SK-N-SH (cell line): ENCODE measurements around the gene THADA. TPM values are rescaled to one million over a fixed set of nuclear protein-coding genes. Genes with fewer than 3 reads are reported as not detected.

Experiments
- CTCF ChIA-PET: fragments of 300-600, 350-600 bp; formaldehyde crosslinking; extraction: SDS; loops from one replicate; lab custom pipeline; 2021; lab: Yijun Ruan, JAX
- POLR2A ChIA-PET: fragments of 350-600 bp; sonication (Branson Sonifier 250); formaldehyde crosslinking; extraction: SDS; loops from one replicate; lab custom pipeline; 2020; ENCODE audit warnings: antibody characterized with exemption, inconsistent platforms; lab: Yijun Ruan, JAX
- DNase-seq: peaks from one replicate; pipeline ENCODE4 v3.0.0; 2012
- H2AFZ ChIP-seq: fragments of 200-600 bp; sonication (generic); 2 replicates; pipeline ENCODE4 v1.8.1; 2016; ENCODE audit warnings: antibody characterized with exemption, mild to moderate bottlenecking, low read depth
- H3F3A ChIP-seq: fragments of 200-600 bp; sonication (generic); replicated peaks from 2 replicates; pipeline ENCODE3; 2016; ENCODE audit warnings: antibody characterized with exemption, mild to moderate bottlenecking; ENCODE audit not compliant: insufficient read depth
- H3K27ac ChIP-seq, 2 experiments: fragments of 200-500 bp in 1 of 2; fragments of 200-600 bp in 1 of 2; sonication (Bioruptor generic) in 1 of 2; sonication (generic), shearing (Covaris generic) in 1 of 2; 2 replicates each; pipeline versions ENCODE4 v1.5.1 to v1.6.1; 2014 to 2016; ENCODE audit warnings: low read depth in 2 of 2, inconsistent platforms in 1 of 2, low read length in 1 of 2, mild to moderate bottlenecking in 1 of 2, mixed read lengths in 1 of 2
- H3K27me3 ChIP-seq: fragments of 200-600 bp; sonication (generic), shearing (Covaris generic); 2 replicates; pipeline ENCODE4 v1.6.1; 2016; ENCODE audit warnings: mixed run types; ENCODE audit not compliant: insufficient read depth
- H3K36me3 ChIP-seq, 2 experiments: fragments of 200-500 bp in 1 of 2; fragments of 200-600 bp in 1 of 2; sonication (Bioruptor generic) in 1 of 2; sonication (generic) in 1 of 2; replicated peaks in 1 of 2; 2 replicates each; pipeline versions ENCODE3 to v1.5.1; 2014 to 2016; ENCODE audit warnings: low read length in 1 of 2, mild to moderate bottlenecking in 1 of 2; ENCODE audit not compliant: insufficient read depth in 2 of 2, control insufficient read depth in 1 of 2
- H3K4me1 ChIP-seq, 2 experiments: fragments of 200-500 bp in 1 of 2; fragments of 200-600 bp in 1 of 2; sonication (Bioruptor generic) in 1 of 2; sonication (generic), shearing (Covaris generic) in 1 of 2; 2 replicates each; pipeline versions ENCODE4 v1.5.1 to v1.6.1; 2014 to 2016; ENCODE audit warnings: low read depth in 1 of 2, low read length in 1 of 2, mixed run types in 1 of 2; ENCODE audit not compliant: insufficient read depth in 2 of 2, control insufficient read depth in 1 of 2
- H3K4me2 ChIP-seq: fragments of 200-600 bp; sonication (generic), shearing (Covaris generic); 2 replicates; pipeline ENCODE4 v1.6.1; 2017; ENCODE audit warnings: mixed run types
- H3K4me3 ChIP-seq, 2 experiments: fragments of 200-500 bp in 1 of 2; fragments of 200-600 bp in 1 of 2; sonication (Bioruptor generic) in 1 of 2; sonication (generic), shearing (Covaris generic) in 1 of 2; 2 replicates each; pipeline versions ENCODE4 v1.5.1 to v1.8.1; 2014 to 2016; ENCODE audit warnings: low read depth in 2 of 2, inconsistent platforms in 1 of 2, low read length in 1 of 2, mild to moderate bottlenecking in 1 of 2, mixed read lengths in 1 of 2, moderate library complexity in 1 of 2
- H3K79me2 ChIP-seq: fragments of 200-600 bp; sonication (generic); 2 replicates; pipeline ENCODE4 v1.8.1; 2017; ENCODE audit warnings: mild to moderate bottlenecking; ENCODE audit not compliant: insufficient read depth
- H3K9ac ChIP-seq: fragments of 200-600 bp; sonication (generic); 2 replicates; pipeline ENCODE4 v1.6.1; 2017; ENCODE audit warnings: mixed run types
- H3K9me2 ChIP-seq: fragments of 200-600 bp; sonication (generic); 2 replicates; pipeline ENCODE4 v1.6.1; 2017; ENCODE audit warnings: mixed run types
- H3K9me3 ChIP-seq: fragments of 200-600 bp; sonication (generic); 2 replicates; pipeline ENCODE4 v1.6.1; 2017; ENCODE audit warnings: mixed run types, mild to moderate bottlenecking, moderate library complexity
- H4K20me1 ChIP-seq: fragments of 200-600 bp; sonication (generic); 2 replicates; pipeline ENCODE4 v1.6.1; 2017; ENCODE audit warnings: mild to moderate bottlenecking, mixed run types; ENCODE audit not compliant: insufficient read depth
- CTCF ChIP-seq: fragments of 200-600 bp; sonication (generic); IDR thresholded peaks from 2 replicates; pipeline ENCODE4 v1.6.1; 2017; ENCODE audit warnings: antibody characterized with exemption, mild to moderate bottlenecking, moderate library complexity
- EZH2phosphoT487 ChIP-seq: fragments of 200-600 bp; sonication (generic); IDR thresholded peaks from 2 replicates; pipeline ENCODE4 v1.6.1; 2017; ENCODE audit warnings: low read depth, mixed run types, mild to moderate bottlenecking, antibody characterized with exemption, moderate library complexity, borderline replicate concordance
- FOSL2 ChIP-seq: IDR thresholded peaks from 2 replicates; pipeline ENCODE4 v1.4.0; 2012; ENCODE audit warnings: low read depth, mild to moderate bottlenecking, moderate library complexity, borderline replicate concordance
- FOXM1 ChIP-seq: IDR thresholded peaks from 2 replicates; pipeline ENCODE4 v1.4.0; 2012; ENCODE audit warnings: low read depth, mild to moderate bottlenecking
- GATA2 ChIP-seq: sonication (generic); formaldehyde crosslinking; IDR thresholded peaks from 2 replicates; pipeline ENCODE4 v1.5.0; 2020; ENCODE audit warnings: mild to moderate bottlenecking, missing genetic modification reagents
- JUND ChIP-seq: IDR thresholded peaks from 2 replicates; pipeline ENCODE4 v1.4.0; 2012
- REST ChIP-seq: IDR thresholded peaks from 2 replicates; pipeline ENCODE4 v1.6.1; 2012; ENCODE audit warnings: mild to moderate bottlenecking, low read depth, low read length, moderate library complexity
- SIN3A ChIP-seq: IDR thresholded peaks from 2 replicates; pipeline ENCODE4 v1.6.1; 2012; ENCODE audit warnings: low read depth, mild to moderate bottlenecking, low read length, moderate library complexity, borderline replicate concordance
- SMC3 ChIP-seq: IDR thresholded peaks from 2 replicates; pipeline ENCODE4 v1.6.1; 2012; ENCODE audit warnings: low read depth, low read length, improper control_type of control experiment
- TCF12 ChIP-seq: IDR thresholded peaks from 2 replicates; pipeline ENCODE4 v1.4.0; 2012
- USF1 ChIP-seq: IDR thresholded peaks from 2 replicates; pipeline ENCODE4 v1.4.0; 2012; ENCODE audit warnings: low read depth, borderline replicate concordance
- USF2 ChIP-seq: fragments of 150-350 bp; IDR thresholded peaks from 2 replicates; pipeline ENCODE4 v1.6.1; 2017; ENCODE audit warnings: antibody characterized with exemption, low read length, low read depth, borderline replicate concordance
- YY1 ChIP-seq: IDR thresholded peaks from 2 replicates; pipeline ENCODE4 v1.4.0; 2012; ENCODE audit warnings: low read depth, mild to moderate bottlenecking
- ZBTB33 ChIP-seq: IDR thresholded peaks from 2 replicates; pipeline ENCODE4 v1.4.0; 2012; ENCODE audit warnings: low read depth, borderline replicate concordance
- WGBS: methylation state at CpG from one replicate; pipeline ENCODE4 v1.1.6; 2017; ENCODE audit warnings: low lambda C conversion rate; 5-methylcytosine and 5-hydroxymethylcytosine counted together
- polyA plus RNA-seq, 3 experiments: library from polyadenylated mRNA; depleted of rRNA; stranded (reverse); fragments of >200 nt; gene quantifications; 2 replicates each; pipeline ENCODE4 v1.2.3, GENCODE V29; 2012

The THADA gene
- polyA plus RNA-seq, 1 of the 3 experiments (the other 2 are of a cell fraction): 25.6 TPM

GRCh38 chr2:43444989-43445645 lies 150.7 kb downstream of the THADA start:
- no peaks in the 10 kb centered on the region for H4K20me1 ChIP-seq
- H3K9me3 ChIP-seq: no peaks in the 10 kb centered on the region
- no peak overlapping the region for H3K4me3 ChIP-seq
- H3K27ac ChIP-seq: no peak overlapping the region
- no peak overlapping the region for H3K4me2 ChIP-seq
- H3F3A ChIP-seq: peaks cover 2% of the 10 kb centered on the region
- 94% methylated on average over 10 of the region's 10 CpGs for WGBS
- peaks cover 0 to 6% of the 10 kb centered on the region in 2 experiments; a peak in 2 of 4 replicates for H3K4me1 ChIP-seq
- no peak for DNase-seq
- H3K36me3 ChIP-seq: peaks cover 7 to 8% of the 10 kb centered on the region in 2 experiments
- H3K79me2 ChIP-seq: no peaks in the 10 kb centered on the region
- ChIA-PET CTCF (interaction anchor here (1.0 to 3.9 kb wide), 6 partner anchors 10 to 70 kb away, joined by 3 to 13 read pairs (median 5); no protein-coding TSS in a partner anchor), POLR2A (interaction anchor here (0.8 kb wide), 1 partner anchor 218 kb away, joined by 3 read pairs; the partner anchor contains the start of gene ZFP36L2)
- H3K27me3 ChIP-seq: no peaks in the 10 kb centered on the region
- H2AFZ ChIP-seq: no peak overlapping the region
- no peak overlapping the region for H3K9ac ChIP-seq
- no peaks in the 10 kb centered on the region for H3K9me2 ChIP-seq
- TF ChIP-seq USF2 (no peak), SIN3A (no peak), CTCF (no peak), FOXM1 (no peak), TCF12 (no peak), ZBTB33 (no peak), YY1 (no peak), FOSL2 (no peak), SMC3 (no peak), REST (no peak), USF1 (no peak), GATA2 (CRISPR knock-in tag) (no peak), EZH2phosphoT487 (no peak), JUND (no peak)
- TF ChIP-seq, all 33 proteins: peak for 0
